HEK293 (cell line): ENCODE measurements around the gene WWC1.

Experiments used
- CTCF ChIA-PET: fragments of 350-600 bp; formaldehyde crosslinking; extraction: SDS; loops from one replicate; lab custom pipeline; 2021; ENCODE audit warnings: antibody characterized with exemption; lab: Yijun Ruan, JAX
- POLR2A ChIA-PET: fragments of 300-600 bp; formaldehyde crosslinking; extraction: SDS; loops from one replicate; lab custom pipeline; 2020; ENCODE audit warnings: antibody characterized with exemption, inconsistent platforms; lab: Yijun Ruan, JAX
- H3K27ac ChIP-seq: fragments of 200-500 bp; sonication (Bioruptor generic); 2 replicates; pipeline ENCODE4 v1.5.1; 2014; ENCODE audit warnings: low read depth, low read length, control low read depth, inconsistent platforms; ENCODE audit errors: extremely low read depth
- H3K36me3 ChIP-seq, 2 experiments: fragments of 200-500 bp in 1 of 2; sonication (Bioruptor generic) in 1 of 2; 1 replicate in 1 of 2; 2 replicates in 1 of 2; pipeline ENCODE4 v1.5.1; 2014 to 2017; ENCODE audit warnings: inconsistent platforms in 2 of 2, low read length in 2 of 2; ENCODE audit not compliant: control insufficient read depth in 2 of 2, insufficient read depth in 1 of 2
- H3K4me1 ChIP-seq: fragments of 200-500 bp; sonication (Bioruptor generic); 2 replicates; pipeline ENCODE4 v1.5.1; 2014; ENCODE audit warnings: mild to moderate bottlenecking, low read length, inconsistent platforms; ENCODE audit not compliant: control insufficient read depth, insufficient read depth
- H3K4me3 ChIP-seq: 2 replicates; pipeline ENCODE4 v1.5.1; 2011; ENCODE audit warnings: low read depth, mild to moderate bottlenecking, control low read depth, low read length, moderate library complexity
- H3K9me3 ChIP-seq: fragments of 200-500 bp; sonication (Bioruptor generic); 2 replicates; pipeline ENCODE4 v1.5.1; 2014; ENCODE audit warnings: low read depth, low read length, inconsistent platforms; ENCODE audit not compliant: control insufficient read depth, insufficient read depth
- ZNF16 ChIP-seq: fragments of 450-650 bp; formaldehyde crosslinking; IDR thresholded peaks from 2 replicates; pipeline ENCODE4 v1.5.1; 2016; ENCODE audit warnings: low read depth, missing biosample characterization, missing genetic modification characterization
- ZNF350 ChIP-seq: fragments of 450-650 bp; formaldehyde crosslinking; IDR thresholded peaks from 2 replicates; pipeline ENCODE4 v1.5.0; 2017; ENCODE audit warnings: missing biosample characterization, mild to moderate bottlenecking, missing genetic modification characterization
- ZNF510 ChIP-seq: fragments of 450-650 bp; formaldehyde crosslinking; IDR thresholded peaks from 2 replicates; pipeline ENCODE4 v1.5.1; 2018; ENCODE audit warnings: mild to moderate bottlenecking, missing genetic modification characterization, missing biosample characterization; ENCODE audit not compliant: insufficient replicate concordance
- ZNF548 ChIP-seq: fragments of 450-650 bp; formaldehyde crosslinking; IDR thresholded peaks from 2 replicates; pipeline ENCODE4 v1.5.1; 2016; ENCODE audit warnings: missing biosample characterization, missing genetic modification characterization
- ZNF555 ChIP-seq: fragments of 450-650 bp; formaldehyde crosslinking; conservative IDR thresholded peaks from 2 replicates; pipeline ENCODE4 v1.5.1; 2017; ENCODE audit warnings: missing biosample characterization, mild to moderate bottlenecking, missing genetic modification characterization, inconsistent platforms
- ZNF600 ChIP-seq: fragments of 450-650 bp; formaldehyde crosslinking; IDR thresholded peaks from 2 replicates; pipeline ENCODE4 v1.5.1; 2016; ENCODE audit warnings: missing biosample characterization, missing genetic modification characterization
- ZNF610 ChIP-seq: fragments of 450-650 bp; formaldehyde crosslinking; IDR thresholded peaks from 2 replicates; pipeline ENCODE4 v1.5.1; 2016; ENCODE audit warnings: missing biosample characterization, missing genetic modification characterization, borderline replicate concordance
- ZNF658 ChIP-seq: fragments of 450-650 bp; formaldehyde crosslinking; IDR thresholded peaks from 2 replicates; pipeline ENCODE4; 2016; ENCODE audit warnings: missing biosample characterization, missing genetic modification characterization
- ZNF791 ChIP-seq: fragments of 450-650 bp; formaldehyde crosslinking; IDR thresholded peaks from 2 replicates; pipeline ENCODE4 v1.5.1; 2016; ENCODE audit warnings: missing biosample characterization, missing genetic modification characterization
- TF ChIP-seq, protein P1 (sequence below): sonication (generic); formaldehyde crosslinking; IDR thresholded peaks from 2 replicates; pipeline ENCODE4 v1.8.1; 2022; ENCODE audit warnings: mild to moderate bottlenecking, moderate library complexity, missing genetic modification reagents
- TF ChIP-seq, protein P2 (sequence below): fragments of 450-650 bp; formaldehyde crosslinking; IDR thresholded peaks from 2 replicates; pipeline ENCODE4 v1.5.1; 2017; ENCODE audit warnings: missing biosample characterization, missing genetic modification characterization
- TF ChIP-seq, protein P3 (sequence below): fragments of 450-650 bp; formaldehyde crosslinking; IDR thresholded peaks from 2 replicates; pipeline ENCODE4 v1.5.1; 2016; ENCODE audit warnings: missing biosample characterization, missing genetic modification characterization, borderline replicate concordance
- TF ChIP-seq, protein P4 (sequence below): fragments of 450-650 bp; formaldehyde crosslinking; IDR thresholded peaks from 2 replicates; pipeline ENCODE4 v1.5.1; 2016; ENCODE audit warnings: missing biosample characterization, missing genetic modification characterization
- TF ChIP-seq, protein P5 (sequence below): fragments of 450-650 bp; formaldehyde crosslinking; IDR thresholded peaks from 2 replicates; pipeline ENCODE4 v1.5.1; 2017; ENCODE audit warnings: missing biosample characterization, mild to moderate bottlenecking, missing genetic modification characterization, moderate library complexity
- TF ChIP-seq, protein P6 (sequence below): fragments of 450-650 bp; formaldehyde crosslinking; IDR thresholded peaks from 2 replicates; pipeline ENCODE4 v1.5.1; 2016; ENCODE audit warnings: missing biosample characterization, missing genetic modification characterization
- TF ChIP-seq, protein P7 (sequence below): fragments of 450-650 bp; formaldehyde crosslinking; IDR thresholded peaks from 2 replicates; pipeline ENCODE4 v1.5.1; 2016; ENCODE audit warnings: missing biosample characterization, missing genetic modification characterization

Gene WWC1

DNA sequence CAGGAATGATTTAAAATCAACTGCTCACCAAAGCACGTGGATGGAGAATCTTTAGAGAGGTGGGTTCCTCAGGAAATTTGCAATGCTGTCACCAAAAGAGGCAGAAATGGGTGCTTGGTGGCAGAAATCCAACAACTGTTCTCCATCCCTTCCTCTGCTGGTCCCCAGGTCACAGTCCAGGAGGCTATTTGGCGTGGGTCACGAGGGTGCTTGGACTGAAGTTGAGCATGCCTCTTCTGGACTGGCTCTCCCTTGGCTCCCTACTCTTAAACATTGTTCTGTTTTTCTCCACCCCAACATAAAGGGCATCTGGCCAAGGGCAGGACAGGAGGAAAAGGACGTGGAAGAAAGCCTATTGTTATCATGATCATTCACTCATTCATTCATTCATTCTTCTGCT is 58.9 kb downstream of the WWC1 start (continued):
- TF ChIP-seq, protein P1, sequence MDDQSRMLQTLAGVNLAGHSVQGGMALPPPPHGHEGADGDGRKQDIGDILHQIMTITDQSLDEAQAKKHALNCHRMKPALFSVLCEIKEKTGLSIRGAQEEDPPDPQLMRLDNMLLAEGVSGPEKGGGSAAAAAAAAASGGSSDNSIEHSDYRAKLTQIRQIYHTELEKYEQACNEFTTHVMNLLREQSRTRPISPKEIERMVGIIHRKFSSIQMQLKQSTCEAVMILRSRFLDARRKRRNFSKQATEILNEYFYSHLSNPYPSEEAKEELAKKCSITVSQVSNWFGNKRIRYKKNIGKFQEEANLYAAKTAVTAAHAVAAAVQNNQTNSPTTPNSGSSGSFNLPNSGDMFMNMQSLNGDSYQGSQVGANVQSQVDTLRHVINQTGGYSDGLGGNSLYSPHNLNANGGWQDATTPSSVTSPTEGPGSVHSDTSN (CRISPR knock-in tag), result no peak
- TF ChIP-seq ZNF350 (tag by site-specific recombination) (no peak), ZNF600 (tag by site-specific recombination) (no peak), ZNF548 (no peak), ZNF555 (tag by site-specific recombination) (no peak)
- TF ChIP-seq, protein P2, sequence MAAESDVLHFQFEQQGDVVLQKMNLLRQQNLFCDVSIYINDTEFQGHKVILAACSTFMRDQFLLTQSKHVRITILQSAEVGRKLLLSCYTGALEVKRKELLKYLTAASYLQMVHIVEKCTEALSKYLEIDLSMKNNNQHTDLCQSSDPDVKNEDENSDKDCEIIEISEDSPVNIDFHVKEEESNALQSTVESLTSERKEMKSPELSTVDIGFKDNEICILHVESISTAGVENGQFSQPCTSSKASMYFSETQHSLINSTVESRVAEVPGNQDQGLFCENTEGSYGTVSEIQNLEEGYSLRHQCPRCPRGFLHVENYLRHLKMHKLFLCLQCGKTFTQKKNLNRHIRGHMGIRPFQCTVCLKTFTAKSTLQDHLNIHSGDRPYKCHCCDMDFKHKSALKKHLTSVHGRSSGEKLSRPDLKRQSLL, result no peak
- TF ChIP-seq, protein P3, sequence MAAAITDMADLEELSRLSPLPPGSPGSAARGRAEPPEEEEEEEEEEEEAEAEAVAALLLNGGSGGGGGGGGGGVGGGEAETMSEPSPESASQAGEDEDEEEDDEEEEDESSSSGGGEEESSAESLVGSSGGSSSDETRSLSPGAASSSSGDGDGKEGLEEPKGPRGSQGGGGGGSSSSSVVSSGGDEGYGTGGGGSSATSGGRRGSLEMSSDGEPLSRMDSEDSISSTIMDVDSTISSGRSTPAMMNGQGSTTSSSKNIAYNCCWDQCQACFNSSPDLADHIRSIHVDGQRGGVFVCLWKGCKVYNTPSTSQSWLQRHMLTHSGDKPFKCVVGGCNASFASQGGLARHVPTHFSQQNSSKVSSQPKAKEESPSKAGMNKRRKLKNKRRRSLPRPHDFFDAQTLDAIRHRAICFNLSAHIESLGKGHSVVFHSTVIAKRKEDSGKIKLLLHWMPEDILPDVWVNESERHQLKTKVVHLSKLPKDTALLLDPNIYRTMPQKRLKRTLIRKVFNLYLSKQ, result no peak

DNA sequence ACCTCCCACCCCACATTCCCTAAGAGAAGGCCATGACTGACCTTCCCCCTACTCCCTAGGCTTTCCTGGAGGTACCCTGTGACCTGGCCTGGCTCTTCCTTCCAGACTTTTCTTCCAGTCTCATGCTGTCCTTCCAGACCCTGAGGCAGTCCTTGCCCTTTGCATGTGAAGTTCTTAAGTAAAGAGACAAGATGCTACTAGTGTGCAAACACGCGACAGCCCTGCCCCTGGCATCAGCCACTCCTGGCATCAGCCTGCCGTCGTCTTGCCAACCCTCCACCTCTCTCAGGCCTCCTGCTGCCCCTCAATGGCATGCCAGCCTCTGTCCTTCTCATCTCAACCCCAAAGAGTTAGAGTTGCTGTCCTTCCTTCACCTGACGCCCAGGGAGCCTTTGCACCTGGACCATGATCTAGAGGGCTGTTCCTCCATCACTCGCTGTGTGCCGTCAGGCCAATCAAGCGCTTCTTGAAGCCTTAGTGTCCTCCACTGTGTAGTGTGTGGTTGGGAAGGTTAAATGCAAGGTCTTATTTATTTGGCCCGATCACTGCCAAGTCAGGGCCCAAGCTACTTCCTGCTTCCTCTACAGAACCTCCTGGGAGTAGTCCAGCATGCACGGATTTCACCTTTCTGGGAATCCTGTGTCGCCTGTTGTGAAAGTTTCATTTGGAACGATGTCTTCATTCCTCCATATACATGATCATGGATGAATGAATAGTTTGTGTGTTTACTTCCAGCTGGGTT is 61.9 kb downstream of the WWC1 start:
- H3K9me3 ChIP-seq, result no peaks in the 10 kb centered on the region
- CTCF ChIA-PET, result interaction anchor here (0.6 kb wide), 1 partner anchor 38 kb away, joined by 3 read pairs; no protein-coding TSS in a partner anchor
- no peak for TF ChIP-seq ZNF791 (tag by site-specific recombination)
- TF ChIP-seq, protein P4, sequence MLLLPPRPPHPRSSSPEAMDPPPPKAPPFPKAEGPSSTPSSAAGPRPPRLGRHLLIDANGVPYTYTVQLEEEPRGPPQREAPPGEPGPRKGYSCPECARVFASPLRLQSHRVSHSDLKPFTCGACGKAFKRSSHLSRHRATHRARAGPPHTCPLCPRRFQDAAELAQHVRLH (tag by site-specific recombination), result no peak
- TF ChIP-seq, protein P5, sequence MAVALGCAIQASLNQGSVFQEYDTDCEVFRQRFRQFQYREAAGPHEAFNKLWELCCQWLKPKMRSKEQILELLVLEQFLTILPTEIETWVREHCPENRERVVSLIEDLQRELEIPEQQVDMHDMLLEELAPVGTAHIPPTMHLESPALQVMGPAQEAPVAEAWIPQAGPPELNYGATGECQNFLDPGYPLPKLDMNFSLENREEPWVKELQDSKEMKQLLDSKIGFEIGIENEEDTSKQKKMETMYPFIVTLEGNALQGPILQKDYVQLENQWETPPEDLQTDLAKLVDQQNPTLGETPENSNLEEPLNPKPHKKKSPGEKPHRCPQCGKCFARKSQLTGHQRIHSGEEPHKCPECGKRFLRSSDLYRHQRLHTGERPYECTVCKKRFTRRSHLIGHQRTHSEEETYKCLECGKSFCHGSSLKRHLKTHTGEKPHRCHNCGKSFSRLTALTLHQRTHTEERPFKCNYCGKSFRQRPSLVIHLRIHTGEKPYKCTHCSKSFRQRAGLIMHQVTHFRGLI (tag by site-specific recombination), result no peak
- no peak for TF ChIP-seq ZNF16 (tag by site-specific recombination)
- no peak for TF ChIP-seq ZNF610 (tag by site-specific recombination)
- no peak for TF ChIP-seq ZNF658 (tag by site-specific recombination)
- no peak for TF ChIP-seq ZNF510 (tag by site-specific recombination)
- TF ChIP-seq, protein P6, sequence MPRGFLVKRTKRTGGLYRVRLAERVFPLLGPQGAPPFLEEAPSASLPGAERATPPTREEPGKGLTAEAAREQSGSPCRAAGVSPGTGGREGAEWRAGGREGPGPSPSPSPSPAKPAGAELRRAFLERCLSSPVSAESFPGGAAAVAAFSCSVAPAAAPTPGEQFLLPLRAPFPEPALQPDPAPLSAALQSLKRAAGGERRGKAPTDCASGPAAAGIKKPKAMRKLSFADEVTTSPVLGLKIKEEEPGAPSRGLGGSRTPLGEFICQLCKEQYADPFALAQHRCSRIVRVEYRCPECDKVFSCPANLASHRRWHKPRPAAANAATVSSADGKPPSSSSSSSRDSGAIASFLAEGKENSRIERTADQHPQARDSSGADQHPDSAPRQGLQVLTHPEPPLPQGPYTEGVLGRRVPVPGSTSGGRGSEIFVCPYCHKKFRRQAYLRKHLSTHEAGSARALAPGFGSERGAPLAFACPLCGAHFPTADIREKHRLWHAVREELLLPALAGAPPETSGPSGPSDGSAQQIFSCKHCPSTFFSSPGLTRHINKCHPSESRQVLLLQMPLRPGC (tag by site-specific recombination), result no peak
- TF ChIP-seq, protein P7, sequence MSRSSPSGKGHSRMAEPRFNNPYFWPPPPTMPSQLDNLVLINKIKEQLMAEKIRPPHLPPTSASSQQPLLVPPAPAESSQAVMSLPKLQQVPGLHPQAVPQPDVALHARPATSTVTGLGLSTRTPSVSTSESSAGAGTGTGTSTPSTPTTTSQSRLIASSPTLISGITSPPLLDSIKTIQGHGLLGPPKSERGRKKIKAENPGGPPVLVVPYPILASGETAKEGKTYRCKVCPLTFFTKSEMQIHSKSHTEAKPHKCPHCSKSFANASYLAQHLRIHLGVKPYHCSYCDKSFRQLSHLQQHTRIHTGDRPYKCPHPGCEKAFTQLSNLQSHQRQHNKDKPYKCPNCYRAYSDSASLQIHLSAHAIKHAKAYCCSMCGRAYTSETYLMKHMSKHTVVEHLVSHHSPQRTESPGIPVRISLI (tag by site-specific recombination), result no peak
- TF ChIP-seq, all 188 proteins: peak for 0
- Histone ChIP-seq H3K4me1 (no peaks in the 10 kb centered on the region), H3K4me3 (no peak overlapping the region), H3K27ac (no peak overlapping the region), H3K36me3 (no peaks in the 10 kb centered on the region)
- POLR2A ChIA-PET, result no interaction called here
